ENCODE data around the gene ADGRL2. TPM values are rescaled to one million over a fixed set of nuclear protein-coding genes. Genes with fewer than 3 reads are reported as not detected.

ADGRL2 gene
- 42.2 TPM for total RNA-seq
- long read RNA-seq, partial matches to known transcripts, result 2 of 11 reads
- long read RNA-seq, other reads (novel, unspliced or antisense), result 8 of 11 reads

DNA sequence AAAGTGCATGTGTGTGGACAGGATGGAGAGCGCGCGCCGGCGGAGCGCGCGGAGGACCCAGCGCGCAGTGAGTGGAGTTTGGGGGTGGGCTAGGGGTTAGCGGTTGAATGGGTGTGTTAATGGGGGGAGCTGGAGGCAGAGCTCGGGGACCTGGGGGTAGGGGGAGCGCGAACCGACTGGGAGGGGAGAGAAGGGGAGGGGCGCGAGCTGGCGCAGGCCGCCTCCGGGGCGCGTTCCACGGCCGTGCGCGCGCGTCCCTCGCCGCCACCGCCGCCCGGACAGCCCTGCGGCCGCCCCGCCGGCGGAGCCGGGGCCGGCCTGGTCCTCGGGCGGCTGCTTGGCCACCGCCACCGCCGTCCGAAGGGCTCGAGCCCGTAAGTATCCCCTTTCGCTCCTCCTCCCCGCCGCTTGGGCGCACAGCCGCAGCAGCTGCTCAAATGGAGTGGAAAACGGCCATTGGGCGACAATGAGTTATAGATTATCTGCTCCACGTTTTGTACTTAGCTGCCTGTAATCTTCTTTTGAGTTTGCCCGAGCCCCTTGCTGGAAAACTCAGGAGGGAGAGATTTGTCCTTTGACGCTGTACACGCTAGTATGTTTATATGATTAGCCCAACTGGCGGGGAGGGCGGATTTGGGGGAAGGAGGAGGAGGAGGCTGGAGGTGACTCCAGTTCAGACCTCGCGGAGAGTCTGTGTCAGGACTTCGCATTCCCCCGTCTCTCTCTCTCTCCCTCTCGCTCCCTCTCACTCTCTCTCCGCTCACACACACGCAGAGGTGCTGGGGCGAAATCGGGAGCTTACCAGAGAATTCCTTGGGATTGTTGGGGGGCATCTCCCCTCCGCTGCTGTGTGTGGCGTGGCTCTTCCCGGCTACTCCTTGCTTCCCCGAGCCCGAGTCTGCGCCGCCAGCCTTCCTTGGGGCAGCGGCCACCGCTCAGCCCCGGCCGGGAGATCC lies at the start of gene ADGRL2:
Gene ADGRL2, plus strand, starts transcription at position 240 of the 956 bp plus-strand sequence. CDS start 36,051 bp downstream, outside the sequence.
- peak; percentile 91 for ATAC-seq
- intact Hi-C loops (cut with DNase I), result loop anchor here (2.0 to 5.0 kb wide), 6 partner anchors 76 to 494 kb away; no protein-coding TSS in a partner anchor
- peak; percentile 78 for DNase-seq (ENCODE audit: missing footprints)

- no peak for ATAC-seq
- intact Hi-C loops (cut with DNase I), result loop anchor here (10.0 kb wide), 2 partner anchors 338 to 448 kb away; no protein-coding TSS in a partner anchor
- DNase-seq (ENCODE audit: missing footprints), result no peak
Observed at GRCh38 chr1:81752840-81753239, 47.9 kb upstream of the ADGRL2 start.

- intact Hi-C loops (cut with DNase I), result loop anchor here (10.0 kb wide), 2 partner anchors 340 to 450 kb away; no protein-coding TSS in a partner anchor
Observed at GRCh38 chr1:81754424-81754823, 46.3 kb upstream of the ADGRL2 start.

GRCh38 chr1:81756872-81757271 lies 43.9 kb upstream of the ADGRL2 start:
- DNase-seq (ENCODE audit: missing footprints) (no peak), ATAC-seq (no peak)
- intact Hi-C loops (cut with DNase I), result loop anchor here (5.0 to 10.0 kb wide), 3 partner anchors 205 to 452 kb away; no protein-coding TSS in a partner anchor

More at GRCh38 chr1:81754424-81754823, 46.3 kb upstream of the ADGRL2 start:
- ATAC-seq (no peak), DNase-seq (ENCODE audit: missing footprints) (no peak)

- intact Hi-C loops (cut with DNase I), result loop anchor here (5.0 to 10.0 kb wide), 3 partner anchors 205 to 453 kb away; no protein-coding TSS in a partner anchor
- ATAC-seq, result no peak
- no peak for DNase-seq (ENCODE audit: missing footprints)
Observed at GRCh38 chr1:81757398-81758020, 43.2 kb upstream of the ADGRL2 start.

- ATAC-seq, result no peak
- intact Hi-C loops (cut with DNase I), result loop anchor here (5.0 to 10.0 kb wide), 3 partner anchors 206 to 453 kb away; no protein-coding TSS in a partner anchor
Observed at GRCh38 chr1:81758181-81758580, 42.6 kb upstream of the ADGRL2 start.

GRCh38 chr1:81760477-81761097 lies 40.1 kb upstream of the ADGRL2 start:
- DNase-seq (ENCODE audit: missing footprints) (no peak), ATAC-seq (no peak)
- intact Hi-C loops (cut with DNase I), result no loop called here

More at GRCh38 chr1:81758181-81758580, 42.6 kb upstream of the ADGRL2 start:
- DNase-seq (ENCODE audit: missing footprints), result no peak

DNA sequence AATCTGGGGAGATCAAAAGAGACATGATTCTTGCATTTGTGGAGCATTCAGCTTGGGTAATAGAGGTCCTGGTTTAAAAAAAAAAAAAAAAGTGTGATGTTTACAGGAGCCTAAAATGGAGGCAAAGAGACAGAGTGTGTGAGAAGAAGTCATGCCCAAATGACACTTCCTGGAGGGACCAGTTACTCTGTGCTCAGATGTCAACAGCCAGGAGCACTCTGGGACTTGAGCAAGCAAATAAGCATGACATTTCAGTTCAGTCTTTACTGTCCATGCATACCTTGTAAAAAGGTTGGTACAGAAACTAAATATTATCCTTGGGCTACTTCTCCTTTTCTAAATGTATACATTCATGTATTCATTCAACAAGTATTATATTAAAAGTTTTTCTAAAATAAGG lies 25.2 kb upstream of the ADGRL2 start:
- intact Hi-C loops (cut with DNase I), result no loop called here
- DNase-seq (ENCODE audit: missing footprints) (no peak), ATAC-seq (no peak)

DNA sequence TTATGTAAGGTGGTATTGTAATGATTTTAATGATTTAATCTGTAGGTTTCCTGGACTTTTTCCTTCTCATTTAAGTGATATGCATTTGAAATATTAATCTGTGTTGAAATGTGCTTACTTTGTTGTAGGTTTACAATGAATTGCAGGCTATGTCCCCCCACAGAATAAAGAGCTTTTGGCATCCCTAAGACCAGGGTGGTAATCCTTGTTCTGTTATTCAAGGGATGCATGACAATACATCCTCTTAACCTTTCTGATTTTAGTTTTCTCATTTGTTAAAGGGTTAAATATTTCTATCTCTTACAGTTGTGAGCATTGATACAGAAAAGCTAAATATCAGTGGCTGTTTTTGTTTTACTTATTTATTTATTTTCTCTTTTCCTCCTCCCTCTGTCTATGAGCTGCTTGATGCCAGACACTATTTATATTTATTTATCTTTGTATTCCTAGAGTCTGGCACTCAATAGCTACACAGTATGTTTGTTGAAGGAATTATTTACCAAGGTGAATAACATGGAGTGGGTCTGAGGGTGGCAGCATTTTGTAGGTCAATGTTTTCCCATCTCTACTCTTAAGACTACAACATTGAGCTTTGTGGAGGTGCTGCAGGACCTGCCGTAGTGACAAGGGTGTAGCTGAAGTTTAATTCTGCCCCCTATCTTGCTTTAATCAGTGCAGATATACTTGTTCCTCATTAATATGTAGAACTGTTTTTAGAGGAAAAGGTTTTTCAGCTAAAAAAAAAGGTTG lies 19.9 kb upstream of the ADGRL2 start:
- intact Hi-C loops (cut with DNase I), result no loop called here
- DNase-seq (ENCODE audit: missing footprints), result no peak
- no peak for ATAC-seq

GRCh38 chr1:81781749-81782148 lies 19.0 kb upstream of the ADGRL2 start:
- no peak for ATAC-seq
- DNase-seq (ENCODE audit: missing footprints), result no peak
- intact Hi-C loops (cut with DNase I), result no loop called here

GRCh38 chr1:81792184-81792583 lies 8.6 kb upstream of the ADGRL2 start:
- intact Hi-C loops (cut with DNase I), result no loop called here
- no peak for ATAC-seq

DNA sequence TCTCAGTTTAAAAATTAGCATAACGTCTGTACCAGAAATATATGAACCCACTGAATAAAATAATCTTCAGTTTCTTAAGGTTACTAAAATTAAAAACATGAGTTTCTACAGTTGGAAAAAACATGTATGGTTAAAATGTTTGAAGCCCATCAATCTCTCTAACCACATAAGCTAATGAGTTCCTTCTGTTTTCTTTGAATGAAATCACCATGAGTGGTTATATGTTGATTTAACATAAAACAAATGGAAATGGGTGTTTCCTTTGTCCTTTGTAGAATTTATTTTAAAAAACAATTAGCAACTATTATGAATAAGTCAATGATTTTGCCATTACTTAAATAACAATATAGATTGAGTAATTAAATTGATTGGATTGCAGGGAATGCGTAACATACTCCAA lies 3.0 kb upstream of the ADGRL2 start:
- no peak for DNase-seq (ENCODE audit: missing footprints)
- ATAC-seq, result no peak
- intact Hi-C loops (cut with DNase I), result no loop called here

More at GRCh38 chr1:81792184-81792583, 8.6 kb upstream of the ADGRL2 start:
- no peak for DNase-seq (ENCODE audit: missing footprints)

GRCh38 chr1:81799939-81800694 lies 617 bp upstream of the ADGRL2 start:
- peak; percentile 20 for ATAC-seq
- peak; percentile 69 for DNase-seq (ENCODE audit: missing footprints)
- intact Hi-C loops (cut with DNase I), result loop anchor here (2.0 to 5.0 kb wide), 6 partner anchors 77 to 493 kb away; no protein-coding TSS in a partner anchor

GRCh38 chr1:81801651-81802456 lies 1.1 kb downstream of the ADGRL2 start:
- ATAC-seq (peak; percentile 46), DNase-seq (ENCODE audit: missing footprints) (peak; percentile 46)
- intact Hi-C loops (cut with DNase I), result loop anchor here (2.0 to 5.0 kb wide), 6 partner anchors 75 to 495 kb away; no protein-coding TSS in a partner anchor

- intact Hi-C loops (cut with DNase I), result loop anchor here (5.0 kb wide), 5 partner anchors 75 to 495 kb away; no protein-coding TSS in a partner anchor
- ATAC-seq, result no peak
- DNase-seq (ENCODE audit: missing footprints), result no peak
Observed at GRCh38 chr1:81802457-81802706, 1.6 kb downstream of the ADGRL2 start.

DNA sequence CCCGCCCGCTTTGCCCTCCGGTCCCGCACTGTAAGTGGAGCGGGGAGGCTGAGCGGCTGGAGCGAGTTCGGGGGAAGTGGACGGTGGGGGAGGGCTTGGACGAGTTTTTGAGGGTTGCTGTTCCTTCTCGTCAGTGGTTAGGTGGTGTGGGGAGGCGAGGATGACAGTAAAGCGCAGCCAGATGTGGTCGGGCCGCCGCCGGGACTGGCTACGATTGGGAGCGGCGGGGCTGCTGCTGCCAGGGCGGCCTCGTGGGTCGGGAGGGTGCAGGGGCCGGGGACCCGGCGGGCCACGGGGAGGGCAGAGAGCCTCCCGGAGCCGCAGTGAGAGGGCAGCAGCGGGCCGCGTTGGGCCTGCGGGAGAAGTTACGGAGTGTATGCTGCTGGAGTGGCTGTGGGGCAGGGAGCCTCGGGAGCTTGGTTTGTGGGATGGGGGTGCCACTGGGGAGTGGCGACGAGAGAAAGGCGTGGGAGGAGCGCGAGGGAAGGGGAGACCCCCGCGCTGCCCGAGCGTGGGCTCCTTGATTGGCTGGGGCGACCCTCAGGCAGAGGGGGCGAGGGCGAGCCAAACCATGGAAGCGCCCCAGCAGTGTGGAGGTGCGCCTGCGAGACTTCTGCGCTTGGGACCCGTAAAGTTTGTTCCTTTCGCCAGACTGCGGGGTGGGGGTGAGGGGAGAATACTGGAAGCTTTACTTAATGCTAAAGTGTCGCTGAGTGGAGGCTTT lies 2.1 kb downstream of the ADGRL2 start:
- DNase-seq (ENCODE audit: missing footprints), result peak; percentile 79
- intact Hi-C loops (cut with DNase I), result loop anchor here (5.0 kb wide), 5 partner anchors 74 to 496 kb away; no protein-coding TSS in a partner anchor
- ATAC-seq, result peak; percentile 86
